ENCODE measurements around the gene CH25H.
"Not testable (repeated sequence)": the region's sequence is repeated elsewhere in the genome, so short reads cannot be mapped to it uniquely, and the experiment has no call there.

The CH25H gene

GRCh38 chr10:89250865-89251408, 43.8 kb upstream of the CH25H start:
- Histone ChIP-seq H3K9me3 (ENCODE audit: severe bottlenecking) (peaks cover 10% of the 10 kb centered on the region), H3K27me3 (ENCODE audit: insufficient read depth, low read depth, severe bottlenecking) (no peaks in the 10 kb centered on the region), H3K36me3 (no peaks in the 10 kb centered on the region), H3K27ac (no peak overlapping the region), H3K4me3 (ENCODE audit: low read depth, low read length) (peak overlapping the region; percentile 96)
- no peak for TF ChIP-seq CTCF (IDR thresholded peaks at IDR 0.05; ENCODE audit: low read depth, low read length)
- no peak for DNase-seq

- Histone ChIP-seq H3K36me3 (no peaks in the 10 kb centered on the region), H3K4me3 (ENCODE audit: low read depth, low read length) (no peak overlapping the region), H3K27me3 (ENCODE audit: insufficient read depth, low read depth, severe bottlenecking) (no peaks in the 10 kb centered on the region), H3K9me3 (ENCODE audit: severe bottlenecking) (peaks cover 7% of the 10 kb centered on the region), H3K27ac (no peak overlapping the region)
- TF ChIP-seq CTCF (IDR thresholded peaks at IDR 0.05; ENCODE audit: low read depth, low read length): no peak
- DNase-seq: no peak
Observed at GRCh38 chr10:89248990-89249389, 41.9 kb upstream of the CH25H start.

- H3K27me3 ChIP-seq (ENCODE audit: insufficient read depth, low read depth, severe bottlenecking); H3K27ac ChIP-seq; H3K9me3 ChIP-seq (ENCODE audit: severe bottlenecking); H3K4me3 ChIP-seq (ENCODE audit: low read depth, low read length); DNase-seq; H3K36me3 ChIP-seq: not testable (repeated sequence)
Observed at GRCh38 chr10:89247623-89248022, 40.5 kb upstream of the CH25H start.

GRCh38 chr10:89245802-89246201, 38.7 kb upstream of the CH25H start:
- no peaks in the 10 kb centered on the region for H3K36me3 ChIP-seq
- no peak for TF ChIP-seq CTCF (IDR thresholded peaks at IDR 0.05; ENCODE audit: low read depth, low read length)
- H3K4me3 ChIP-seq (ENCODE audit: low read depth, low read length): no peak overlapping the region
- no peaks in the 10 kb centered on the region for H3K9me3 ChIP-seq (ENCODE audit: severe bottlenecking)
- DNase-seq: no peak
- no peak overlapping the region for H3K27ac ChIP-seq
- H3K27me3 ChIP-seq (ENCODE audit: insufficient read depth, low read depth, severe bottlenecking): no peaks in the 10 kb centered on the region

- Histone ChIP-seq H3K4me3 (ENCODE audit: low read depth, low read length) (no peak overlapping the region), H3K9me3 (ENCODE audit: severe bottlenecking) (no peaks in the 10 kb centered on the region), H3K27me3 (ENCODE audit: insufficient read depth, low read depth, severe bottlenecking) (no peaks in the 10 kb centered on the region), H3K27ac (no peak overlapping the region), H3K36me3 (no peaks in the 10 kb centered on the region)
- DNase-seq: no peak
- no peak for TF ChIP-seq CTCF (IDR thresholded peaks at IDR 0.05; ENCODE audit: low read depth, low read length)
Observed at GRCh38 chr10:89242840-89243568, 35.9 kb upstream of the CH25H start.

GRCh38 chr10:89242345-89242684, 35.2 kb upstream of the CH25H start:
- no peak for TF ChIP-seq CTCF (IDR thresholded peaks at IDR 0.05; ENCODE audit: low read depth, low read length)
- peak; percentile 40 for DNase-seq
- Histone ChIP-seq H3K27ac (no peak overlapping the region), H3K27me3 (ENCODE audit: insufficient read depth, low read depth, severe bottlenecking) (no peaks in the 10 kb centered on the region), H3K9me3 (ENCODE audit: severe bottlenecking) (no peaks in the 10 kb centered on the region), H3K36me3 (no peaks in the 10 kb centered on the region), H3K4me3 (ENCODE audit: low read depth, low read length) (no peak overlapping the region)

All from WERI-Rb-1 (cell line).